OCI-LY3 (cell line): ENCODE results near the gene EGR4.

ENCODE experiments used
- CTCF ChIP-seq: fragments of 200-600, 300-600 bp; sonication (generic); IDR thresholded peaks from 2 replicates; pipeline ENCODE4 v1.5.1; 2014; ENCODE audit warnings: antibody characterized with exemption, low read length, low read depth
- EZH2phosphoT487 ChIP-seq: fragments of 200-600 bp; shearing (Covaris generic); IDR thresholded peaks from 2 replicates; pipeline ENCODE4 v1.6.1; 2018; ENCODE audit warnings: antibody characterized with exemption, mixed run types, low read depth

- peak; percentile 23; the same call in 1 of the 2 replicates for TF ChIP-seq CTCF
- TF ChIP-seq EZH2phosphoT487: no peak
These were observed 32.9 kb downstream of the EGR4 start for GRCh38 chr2:73260338-73260984.
